ENCODE measurements around the gene ARHGAP15. TPM values are rescaled to one million over a fixed set of nuclear protein-coding genes. Genes with fewer than 3 reads are reported as not detected.

ARHGAP15 gene
- total RNA-seq, 1 experiment from 2014 or later: 0.42 TPM

DNA sequence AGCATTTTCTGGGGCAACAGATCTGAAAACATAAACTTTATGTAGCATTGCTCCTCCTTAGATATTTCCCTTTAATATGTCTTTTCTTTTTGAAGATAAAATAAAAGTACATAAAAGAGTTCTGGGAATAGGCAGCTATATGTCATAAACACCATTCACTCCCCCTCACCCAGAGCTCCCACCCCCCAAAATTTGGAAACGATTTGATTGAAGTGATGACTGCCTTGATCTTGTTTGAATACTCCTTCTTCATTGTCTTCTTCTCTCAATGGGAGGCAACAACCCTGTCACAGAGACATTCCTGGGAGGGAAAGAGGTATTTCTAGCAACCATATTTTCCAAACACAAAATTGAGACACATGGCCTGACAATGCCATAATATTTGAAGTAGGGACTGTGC lies 369.3 kb downstream of the ARHGAP15 start:
- no peaks in the 10 kb centered on the region for H4K20me1 ChIP-seq (ENCODE audit: insufficient read depth)
- TF ChIP-seq POLR2A (IDR thresholded peaks at IDR 0.05; ENCODE audit: borderline replicate concordance, extremely low read depth, insufficient read depth, insufficient read length): no peak
- no peak for TF ChIP-seq ZFX (IDR thresholded peaks at IDR 0.05)
- TF ChIP-seq, protein P1, sequence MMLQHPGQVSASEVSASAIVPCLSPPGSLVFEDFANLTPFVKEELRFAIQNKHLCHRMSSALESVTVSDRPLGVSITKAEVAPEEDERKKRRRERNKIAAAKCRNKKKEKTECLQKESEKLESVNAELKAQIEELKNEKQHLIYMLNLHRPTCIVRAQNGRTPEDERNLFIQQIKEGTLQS (IDR thresholded peaks at IDR 0.05): no peak
- TF ChIP-seq POLR2AphosphoS5 (IDR thresholded peaks at IDR 0.05; ENCODE audit: low read depth, low read length): no peak
- no peak for TF ChIP-seq SRF (IDR thresholded peaks at IDR 0.05; ENCODE audit: low read depth)
- TF ChIP-seq CEBPB (IDR thresholded peaks at IDR 0.05; ENCODE audit: low read depth): no peak
- TF ChIP-seq, protein P2, sequence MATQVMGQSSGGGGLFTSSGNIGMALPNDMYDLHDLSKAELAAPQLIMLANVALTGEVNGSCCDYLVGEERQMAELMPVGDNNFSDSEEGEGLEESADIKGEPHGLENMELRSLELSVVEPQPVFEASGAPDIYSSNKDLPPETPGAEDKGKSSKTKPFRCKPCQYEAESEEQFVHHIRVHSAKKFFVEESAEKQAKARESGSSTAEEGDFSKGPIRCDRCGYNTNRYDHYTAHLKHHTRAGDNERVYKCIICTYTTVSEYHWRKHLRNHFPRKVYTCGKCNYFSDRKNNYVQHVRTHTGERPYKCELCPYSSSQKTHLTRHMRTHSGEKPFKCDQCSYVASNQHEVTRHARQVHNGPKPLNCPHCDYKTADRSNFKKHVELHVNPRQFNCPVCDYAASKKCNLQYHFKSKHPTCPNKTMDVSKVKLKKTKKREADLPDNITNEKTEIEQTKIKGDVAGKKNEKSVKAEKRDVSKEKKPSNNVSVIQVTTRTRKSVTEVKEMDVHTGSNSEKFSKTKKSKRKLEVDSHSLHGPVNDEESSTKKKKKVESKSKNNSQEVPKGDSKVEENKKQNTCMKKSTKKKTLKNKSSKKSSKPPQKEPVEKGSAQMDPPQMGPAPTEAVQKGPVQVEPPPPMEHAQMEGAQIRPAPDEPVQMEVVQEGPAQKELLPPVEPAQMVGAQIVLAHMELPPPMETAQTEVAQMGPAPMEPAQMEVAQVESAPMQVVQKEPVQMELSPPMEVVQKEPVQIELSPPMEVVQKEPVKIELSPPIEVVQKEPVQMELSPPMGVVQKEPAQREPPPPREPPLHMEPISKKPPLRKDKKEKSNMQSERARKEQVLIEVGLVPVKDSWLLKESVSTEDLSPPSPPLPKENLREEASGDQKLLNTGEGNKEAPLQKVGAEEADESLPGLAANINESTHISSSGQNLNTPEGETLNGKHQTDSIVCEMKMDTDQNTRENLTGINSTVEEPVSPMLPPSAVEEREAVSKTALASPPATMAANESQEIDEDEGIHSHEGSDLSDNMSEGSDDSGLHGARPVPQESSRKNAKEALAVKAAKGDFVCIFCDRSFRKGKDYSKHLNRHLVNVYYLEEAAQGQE (IDR thresholded peaks at IDR 0.05; ENCODE audit: low read depth): no peak
- no peak for TF ChIP-seq JUND (IDR thresholded peaks at IDR 0.05)
- TF ChIP-seq SP1 (IDR thresholded peaks at IDR 0.05; ENCODE audit: low read depth): no peak
- TF ChIP-seq, protein P3, sequence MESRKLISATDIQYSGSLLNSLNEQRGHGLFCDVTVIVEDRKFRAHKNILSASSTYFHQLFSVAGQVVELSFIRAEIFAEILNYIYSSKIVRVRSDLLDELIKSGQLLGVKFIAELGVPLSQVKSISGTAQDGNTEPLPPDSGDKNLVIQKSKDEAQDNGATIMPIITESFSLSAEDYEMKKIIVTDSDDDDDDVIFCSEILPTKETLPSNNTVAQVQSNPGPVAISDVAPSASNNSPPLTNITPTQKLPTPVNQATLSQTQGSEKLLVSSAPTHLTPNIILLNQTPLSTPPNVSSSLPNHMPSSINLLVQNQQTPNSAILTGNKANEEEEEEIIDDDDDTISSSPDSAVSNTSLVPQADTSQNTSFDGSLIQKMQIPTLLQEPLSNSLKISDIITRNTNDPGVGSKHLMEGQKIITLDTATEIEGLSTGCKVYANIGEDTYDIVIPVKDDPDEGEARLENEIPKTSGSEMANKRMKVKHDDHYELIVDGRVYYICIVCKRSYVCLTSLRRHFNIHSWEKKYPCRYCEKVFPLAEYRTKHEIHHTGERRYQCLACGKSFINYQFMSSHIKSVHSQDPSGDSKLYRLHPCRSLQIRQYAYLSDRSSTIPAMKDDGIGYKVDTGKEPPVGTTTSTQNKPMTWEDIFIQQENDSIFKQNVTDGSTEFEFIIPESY (IDR thresholded peaks at IDR 0.05; ENCODE audit: extremely low read depth, insufficient replicate concordance, low read length): no peak
- no peak for TF ChIP-seq ELF1 (IDR thresholded peaks at IDR 0.05; ENCODE audit: borderline replicate concordance, low read depth)
- no peak for TF ChIP-seq RAD21 (IDR thresholded peaks at IDR 0.05; ENCODE audit: low read depth)
- no peaks in the 10 kb centered on the region for H3K79me2 ChIP-seq (ENCODE audit: insufficient read depth, low read length)
- H3K27ac ChIP-seq (ENCODE audit: low read depth, low read length): no peak overlapping the region
- H3K9ac ChIP-seq (ENCODE audit: low read length): no peak overlapping the region
- H2AFZ ChIP-seq (ENCODE audit: low read depth, low read length, poor library complexity, severe bottlenecking): no peak overlapping the region
- ATAC-seq (no peak), DNase-seq (ENCODE audit: low read depth, low spot score) (no peak)
- H3K9me3 ChIP-seq (ENCODE audit: control insufficient read depth in 1 of 2, insufficient read depth in 1 of 2, low read depth in 1 of 2, low read length in 2 of 2): no peaks in the 10 kb centered on the region
- peaks cover 3% of the 10 kb centered on the region; the same call in 1 of the 2 replicates for H3K9me2 ChIP-seq (ENCODE audit: insufficient read depth)
- BruUV-seq (replicated peaks): no TSS peak
- no peaks in the 10 kb centered on the region for H3K36me3 ChIP-seq (ENCODE audit: control insufficient read depth in 1 of 2, insufficient read depth in 2 of 2, low read length in 2 of 2)
- H3K4me1 ChIP-seq (ENCODE audit: control insufficient read depth in 1 of 2, insufficient read depth in 2 of 2, low read length in 2 of 2): no peaks in the 10 kb centered on the region
- no peak overlapping the region for H3K4me3 ChIP-seq (replicated peaks in 1 of 2; ENCODE audit: low read depth in 1 of 2, low read length in 2 of 2)
- intact Hi-C loops (cut with micrococcal nuclease): no loop called here
- H3K27me3 ChIP-seq (ENCODE audit: insufficient read depth, low read length): no peaks in the 10 kb centered on the region
- ChIA-PET CTCF (no interaction called here), RAD21 (ENCODE audit: low non-redundant PET in 1 of 2, low total read pairs in 2 of 2, uncharacterized antibody in 2 of 2, unreplicated experiment in 2 of 2) (no interaction called here), POLR2A (no interaction called here)
- H3K4me2 ChIP-seq (ENCODE audit: low read length): no peak overlapping the region
